GM21423 (cell line): Measurements from ENCODE around the gene GPT2.
"Not testable (repeated sequence)": the region's sequence is repeated elsewhere in the genome, so short reads cannot be mapped to it uniquely, and the experiment has no call there.

Experiments
- ATAC-seq: cut with Tn5 transposase; IDR thresholded peaks from one replicate; pipeline ENCODE4 v1.9.1; 2021; ENCODE audit warnings: mild to moderate bottlenecking, moderate library complexity; ENCODE audit not compliant: unreplicated experiment

The GPT2 gene

GRCh38 chr16:46918905-46919792 lies 35.0 kb downstream of the GPT2 start:
- ATAC-seq, result peak; percentile 82

GRCh38 chr16:46920402-46921068 lies 36.4 kb downstream of the GPT2 start:
- ATAC-seq, result no peak

- ATAC-seq, result no peak
These were observed 38.1 kb downstream of the GPT2 start for GRCh38 chr16:46922239-46922638.

- no peak for ATAC-seq
These were observed 39.5 kb downstream of the GPT2 start for GRCh38 chr16:46923513-46924295.

DNA sequence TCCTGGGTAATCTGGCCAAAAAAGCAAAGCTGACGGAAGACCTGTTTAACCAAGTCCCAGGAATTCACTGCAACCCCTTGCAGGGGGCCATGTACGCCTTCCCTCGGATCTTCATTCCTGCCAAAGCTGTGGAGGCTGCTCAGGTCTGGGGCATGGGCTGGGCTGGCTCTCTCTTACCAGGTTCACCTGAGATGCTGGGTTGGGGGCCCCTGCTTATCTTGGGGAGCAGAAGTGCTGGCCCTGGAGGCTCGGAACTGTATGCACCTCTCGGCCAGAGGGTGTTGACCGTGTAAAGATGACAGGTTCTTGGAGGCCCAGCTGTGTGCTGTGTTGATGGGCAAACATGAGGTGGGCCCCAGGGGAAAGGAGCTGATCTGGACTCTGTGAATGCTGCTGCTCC lies 40.2 kb downstream of the GPT2 start:
- no peak for ATAC-seq

DNA sequence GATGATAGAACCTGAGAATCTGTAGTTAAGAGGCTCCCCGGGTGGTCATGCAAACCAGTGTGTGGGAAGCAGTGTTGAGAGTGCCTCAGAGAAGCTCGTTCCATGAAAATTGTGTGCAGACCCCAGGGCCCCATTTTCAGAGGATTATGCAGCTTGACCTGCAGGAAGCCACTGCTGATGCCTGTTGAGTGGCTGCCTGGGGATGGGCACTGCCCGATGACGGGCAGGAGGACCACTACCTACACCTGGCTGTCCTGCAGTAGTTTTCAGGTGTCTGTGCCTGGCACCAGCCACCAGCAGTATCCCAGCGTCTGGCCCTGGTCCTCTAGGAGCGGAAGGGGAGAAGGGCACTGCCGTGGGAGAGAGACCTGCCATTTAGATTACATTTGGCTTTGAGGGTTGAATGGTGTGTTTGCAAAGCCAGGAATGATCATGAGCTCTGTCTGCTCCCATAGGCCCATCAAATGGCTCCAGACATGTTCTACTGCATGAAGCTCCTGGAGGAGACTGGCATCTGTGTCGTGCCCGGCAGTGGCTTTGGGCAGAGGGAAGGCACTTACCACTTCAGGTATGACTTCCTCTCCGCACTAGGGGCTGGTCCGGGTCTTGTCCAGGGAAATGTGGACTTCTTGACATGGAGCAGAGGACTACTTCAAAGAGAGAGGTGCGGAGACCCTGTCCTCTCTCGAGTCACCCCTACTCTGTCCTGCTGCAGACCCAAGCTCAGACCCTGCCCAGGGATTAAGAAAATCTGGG lies 42.5 kb downstream of the GPT2 start:
- ATAC-seq, result no peak

DNA sequence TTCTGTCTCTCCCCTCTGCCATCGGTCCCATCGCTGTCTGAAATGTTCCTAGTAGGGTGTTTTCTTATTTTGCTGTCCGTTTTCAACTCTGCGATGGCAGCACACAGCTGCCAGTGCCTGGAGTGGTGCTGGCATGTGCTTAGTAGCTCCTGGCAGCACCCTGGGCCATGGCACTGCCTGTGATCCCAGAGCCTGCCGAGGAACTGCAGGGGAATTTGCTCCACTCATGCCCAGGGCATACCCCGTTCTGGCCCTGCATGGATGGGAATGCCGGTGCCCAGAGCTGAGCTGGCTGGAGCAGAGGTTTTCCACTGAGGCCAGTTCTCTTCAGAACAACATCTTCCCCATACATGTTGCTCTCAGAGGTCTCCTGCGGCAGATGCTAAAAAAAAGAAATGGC lies 43.1 kb downstream of the GPT2 start:
- ATAC-seq, result no peak

DNA sequence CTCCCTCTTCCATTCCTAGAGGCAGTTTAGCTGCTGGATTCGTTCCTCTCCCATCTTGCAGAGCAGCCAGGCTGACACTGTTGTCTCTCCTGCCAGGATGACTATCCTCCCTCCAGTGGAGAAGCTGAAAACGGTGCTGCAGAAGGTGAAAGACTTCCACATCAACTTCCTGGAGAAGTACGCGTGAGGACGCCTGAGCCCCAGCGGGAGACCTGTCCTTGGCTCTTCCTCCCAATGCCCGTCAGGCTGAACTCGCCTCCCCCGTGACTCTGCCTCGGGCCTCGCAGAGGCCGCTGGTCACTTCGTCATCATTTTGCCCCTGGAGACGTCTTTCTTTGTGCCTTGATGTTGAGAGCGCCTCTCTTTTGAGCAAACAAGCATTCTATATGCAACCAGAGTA lies 44.6 kb downstream of the GPT2 start:
- no peak for ATAC-seq

GRCh38 chr16:46929378-46930332 lies 45.5 kb downstream of the GPT2 start:
- ATAC-seq, result peak; percentile 76

- no peak for ATAC-seq
These were observed 46.7 kb downstream of the GPT2 start for GRCh38 chr16:46930861-46931260.

DNA sequence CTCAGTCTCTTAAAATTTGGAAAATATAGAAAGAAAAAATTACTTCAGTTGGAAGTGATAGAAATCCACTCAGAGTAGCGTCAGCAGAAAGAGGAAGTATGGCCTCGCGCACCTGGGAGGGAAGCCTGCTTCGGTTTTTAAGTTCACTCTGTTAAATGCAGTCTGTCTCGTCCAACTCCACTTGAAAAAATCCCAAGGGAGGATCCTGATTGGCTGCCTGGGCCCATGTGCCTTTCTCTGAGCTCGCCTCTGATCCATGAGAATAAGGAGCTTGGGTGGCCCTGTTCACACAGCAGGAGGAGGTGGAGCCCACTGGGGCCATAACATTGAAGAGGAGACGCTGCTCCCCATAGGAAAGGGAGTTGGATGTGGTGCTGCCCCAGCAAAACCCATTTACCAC lies 48.6 kb downstream of the GPT2 start:
- no peak for ATAC-seq

DNA sequence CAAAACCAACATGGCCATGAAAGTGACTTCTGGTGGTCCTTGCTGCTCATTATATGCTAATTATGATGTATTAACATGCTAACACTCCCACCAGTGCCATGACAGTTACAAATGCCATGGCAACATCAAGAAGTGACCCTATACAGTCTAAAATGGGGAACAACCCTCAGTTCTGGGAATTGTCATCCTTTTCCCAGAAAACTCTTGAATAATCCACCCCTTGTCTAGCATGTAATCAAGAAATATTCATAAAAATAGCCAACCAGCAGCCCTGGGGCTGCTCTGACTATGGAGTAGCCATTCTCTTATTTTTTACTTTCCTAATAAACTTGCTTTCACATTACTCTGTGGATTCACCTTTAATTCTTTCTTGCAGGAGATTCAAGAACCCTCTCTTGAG lies 53.4 kb downstream of the GPT2 start:
- no peak for ATAC-seq

- not testable (repeated sequence) for ATAC-seq
These were observed 60.6 kb downstream of the GPT2 start for GRCh38 chr16:46944713-46945112.

DNA sequence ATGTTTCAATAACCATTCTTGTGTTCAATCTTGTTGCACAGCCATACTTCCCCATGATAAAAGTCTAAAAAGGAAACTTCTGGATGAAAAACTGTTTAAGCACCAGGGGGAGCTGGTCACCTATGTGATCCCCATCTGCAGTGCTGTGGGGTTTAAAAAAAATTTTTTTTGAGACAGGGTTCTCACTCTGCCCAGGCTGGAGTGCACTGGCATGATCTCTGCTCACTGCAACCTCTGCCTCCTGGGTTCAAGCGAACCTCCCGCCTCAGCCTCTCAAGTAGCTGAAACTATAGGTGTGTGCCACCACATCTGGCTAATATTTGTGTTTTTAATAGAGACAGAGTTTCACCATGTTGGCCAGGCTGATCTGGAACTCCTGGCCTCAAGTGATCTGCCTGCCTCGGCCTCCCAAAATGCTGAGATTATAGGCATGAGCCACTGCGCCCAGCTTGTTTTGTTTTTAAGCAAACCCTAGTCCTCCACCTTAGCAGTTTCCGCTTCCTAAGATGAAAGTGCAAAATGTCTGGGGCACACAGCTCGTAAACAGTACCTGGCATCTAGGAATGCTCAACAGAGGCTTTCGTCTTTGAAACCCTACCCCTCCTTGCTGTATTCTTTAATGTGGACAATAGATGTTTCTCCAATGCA lies 63.9 kb downstream of the GPT2 start:
- no peak for ATAC-seq

DNA sequence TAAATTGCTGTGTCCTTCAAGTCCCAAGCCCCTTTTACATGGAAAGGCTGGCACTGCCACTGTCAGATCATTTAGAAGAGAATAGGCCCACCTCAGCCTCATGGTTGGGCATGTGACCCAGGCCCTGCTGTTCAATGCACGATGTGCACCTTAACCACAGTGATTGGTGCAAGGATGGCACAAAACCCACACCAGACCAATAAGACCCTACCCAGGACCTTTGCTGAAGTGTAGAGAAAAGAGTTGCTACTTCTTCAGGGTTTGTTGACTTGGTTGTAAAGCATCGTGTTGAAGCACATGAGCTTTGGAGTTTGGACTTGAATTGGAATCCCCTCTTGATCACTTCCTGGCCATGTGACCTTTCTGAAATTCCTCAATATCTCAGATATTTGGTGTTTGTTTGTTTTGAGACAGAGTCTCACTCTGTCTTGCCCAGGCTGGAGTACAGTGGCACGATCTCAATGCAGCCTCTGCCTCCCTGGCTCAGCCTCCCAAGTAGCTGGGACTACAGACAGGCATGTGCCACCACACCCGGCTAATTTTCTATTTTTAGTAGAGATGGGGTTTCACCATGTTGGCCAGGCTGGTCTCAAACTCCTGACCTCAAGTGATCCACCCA lies 64.5 kb downstream of the GPT2 start:
- no peak for ATAC-seq

DNA sequence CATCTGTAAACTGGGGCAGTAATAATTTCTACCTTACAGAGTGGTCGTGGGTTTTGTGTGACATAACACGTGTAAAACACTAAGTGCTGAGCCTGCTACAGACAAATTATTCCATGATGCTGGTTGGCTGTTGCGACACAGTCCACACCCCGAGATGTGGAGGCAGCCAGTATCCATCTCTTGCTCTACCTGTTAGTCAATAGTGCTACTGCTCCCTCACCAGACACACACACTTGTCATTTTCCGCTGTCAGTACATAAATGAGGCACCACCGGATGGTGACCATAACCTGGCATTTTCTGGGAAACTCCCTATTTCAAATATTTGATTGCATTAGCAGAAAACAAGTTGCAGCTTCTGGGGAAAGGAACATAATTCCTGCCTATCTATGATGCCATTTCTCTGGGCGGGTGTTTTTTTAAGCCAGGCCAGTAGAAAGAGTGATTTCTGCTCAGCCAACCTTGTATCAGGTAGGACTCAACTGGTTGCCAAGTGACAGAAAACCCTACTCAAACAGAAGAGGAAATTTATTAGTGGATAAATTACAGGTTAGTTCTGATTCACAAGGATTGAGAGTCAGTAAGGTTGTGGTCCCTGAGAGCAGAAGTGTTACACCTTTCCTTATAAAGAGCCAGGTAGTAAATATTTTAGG lies 65.2 kb downstream of the GPT2 start:
- ATAC-seq, result no peak

- no peak for ATAC-seq
These were observed 65.8 kb downstream of the GPT2 start for GRCh38 chr16:46950009-46950408.

GRCh38 chr16:46954562-46954961 lies 70.4 kb downstream of the GPT2 start:
- ATAC-seq, result no peak
